Upper lobe of right lung (tissue), 1 donor: ENCODE measurements around the gene ADAM10. TPM values are rescaled to one million over a fixed set of nuclear protein-coding genes. Genes with fewer than 3 reads are reported as not detected.
"Not testable (repeated sequence)": the region's sequence is repeated elsewhere in the genome, so short reads cannot be mapped to it uniquely, and the experiment has no call there.

Experiments used
- ATAC-seq: fragments of 200-7000 bp; cut with Tn5 transposase; one replicate; pipeline ENCODE4 v1.9.1; 2020; ENCODE audit warnings: mild to moderate bottlenecking, moderate library complexity
- DNase-seq: peaks from one replicate; pipeline ENCODE4 v3.0.0-alpha.2; 2020
- H3K27ac ChIP-seq: fragments of 200-600 bp; one replicate; pipeline ENCODE4 v1.8.0; 2022
- H3K27me3 ChIP-seq: fragments of 200-600 bp; one replicate; pipeline ENCODE4 v1.8.0; 2022; ENCODE audit warnings: mild to moderate bottlenecking
- H3K36me3 ChIP-seq: fragments of 200-600 bp; one replicate; pipeline ENCODE4 v1.8.0; 2022
- H3K4me1 ChIP-seq: fragments of 200-600 bp; one replicate; pipeline ENCODE4 v1.8.0; 2022
- H3K4me3 ChIP-seq: fragments of 200-600 bp; one replicate; pipeline ENCODE4 v1.8.0; 2022; ENCODE audit warnings: mild to moderate bottlenecking
- H3K9me3 ChIP-seq: fragments of 200-600 bp; one replicate; pipeline ENCODE4 v1.8.0; 2022
- intact Hi-C: fragments of 100-400 bp; cut with DNase I; formaldehyde crosslinking; loops from one replicate; pipeline ENCODE4 v1.11.0; 2022
- total RNA-seq: library from RNA; stranded (reverse); fragmentation: NEBNext Ultra II Directional; extraction: Animal tissue kit (Norgen Biotek cat#: 25700); gene quantifications from one replicate; pipeline ENCODE4 v1.2.1, GENCODE V29; 2021
- TF ChIP-seq, protein P1 (sequence below): fragments of 200-600 bp; IDR thresholded peaks from one replicate; pipeline ENCODE4 v1.8.0; 2022; ENCODE audit warnings: antibody characterized with exemption
- donor health status: DM: no; HTN: yes; CAD: no; lungs with severe emphysema.

Gene ADAM10
- total RNA-seq, 1 donor from 2014 or later: 139 TPM

GRCh38 chr15:58770857-58771620 lies 21.5 kb upstream of the ADAM10 start, which contains the start of gene MINDY2:
Gene MINDY2, plus strand, starts transcription at chr15:58771302. Its CDS starts 94 bp downstream, at chr15:58771396.
- Histone ChIP-seq H3K27ac (peak within 1 kb of the TSS; percentile 96), H3K4me1 (peaks cover 37% of the 10 kb centered on the region), H3K4me3 (peak within 1 kb of the TSS; percentile 85), H3K27me3 (no peaks in the 10 kb centered on the region), H3K36me3 (no peaks in the 10 kb centered on the region), H3K9me3 (no peaks in the 10 kb centered on the region)
- peak; percentile 98 for ATAC-seq
- peak; percentile 100 for DNase-seq
- TF ChIP-seq, protein P1, sequence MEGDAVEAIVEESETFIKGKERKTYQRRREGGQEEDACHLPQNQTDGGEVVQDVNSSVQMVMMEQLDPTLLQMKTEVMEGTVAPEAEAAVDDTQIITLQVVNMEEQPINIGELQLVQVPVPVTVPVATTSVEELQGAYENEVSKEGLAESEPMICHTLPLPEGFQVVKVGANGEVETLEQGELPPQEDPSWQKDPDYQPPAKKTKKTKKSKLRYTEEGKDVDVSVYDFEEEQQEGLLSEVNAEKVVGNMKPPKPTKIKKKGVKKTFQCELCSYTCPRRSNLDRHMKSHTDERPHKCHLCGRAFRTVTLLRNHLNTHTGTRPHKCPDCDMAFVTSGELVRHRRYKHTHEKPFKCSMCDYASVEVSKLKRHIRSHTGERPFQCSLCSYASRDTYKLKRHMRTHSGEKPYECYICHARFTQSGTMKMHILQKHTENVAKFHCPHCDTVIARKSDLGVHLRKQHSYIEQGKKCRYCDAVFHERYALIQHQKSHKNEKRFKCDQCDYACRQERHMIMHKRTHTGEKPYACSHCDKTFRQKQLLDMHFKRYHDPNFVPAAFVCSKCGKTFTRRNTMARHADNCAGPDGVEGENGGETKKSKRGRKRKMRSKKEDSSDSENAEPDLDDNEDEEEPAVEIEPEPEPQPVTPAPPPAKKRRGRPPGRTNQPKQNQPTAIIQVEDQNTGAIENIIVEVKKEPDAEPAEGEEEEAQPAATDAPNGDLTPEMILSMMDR: peak; percentile 46
- intact Hi-C loops: no loop called here

GRCh38 chr15:58770519-58770856 lies 21.0 kb upstream of the ADAM10 start:
- H3K4me1 ChIP-seq: peaks cover 37% of the 10 kb centered on the region
- no peaks in the 10 kb centered on the region for H3K27me3 ChIP-seq
- H3K36me3 ChIP-seq: no peaks in the 10 kb centered on the region
- peak overlapping the region; percentile 85 for H3K4me3 ChIP-seq
- TF ChIP-seq, protein P1: no peak
- ATAC-seq: peak; percentile 6
- H3K9me3 ChIP-seq: no peaks in the 10 kb centered on the region
- peak overlapping the region; percentile 96 for H3K27ac ChIP-seq
- DNase-seq: no peak
- intact Hi-C loops: no loop called here

DNA sequence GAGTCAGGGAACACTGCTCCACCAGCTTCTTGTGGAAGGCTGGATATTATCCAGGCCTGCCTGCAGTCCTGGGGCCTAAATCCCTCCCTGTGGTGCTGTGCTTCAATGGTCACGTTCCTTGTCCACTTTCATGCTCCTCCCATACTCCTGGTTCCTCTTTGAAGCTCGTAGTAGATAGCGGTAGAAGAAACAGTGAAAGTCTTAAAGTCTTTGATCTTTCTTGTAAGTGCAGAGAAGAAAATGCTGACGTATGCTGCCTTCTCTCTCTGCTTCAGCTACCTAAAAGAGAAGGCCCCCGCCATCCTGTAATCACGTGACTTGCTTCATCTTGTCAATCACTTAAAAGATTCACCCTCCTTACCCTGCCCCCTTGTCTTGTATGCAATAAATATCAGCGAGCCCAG lies 19.1 kb upstream of the ADAM10 start:
- H3K27ac ChIP-seq, intact Hi-C loops, ATAC-seq, H3K4me3 ChIP-seq, H3K27me3 ChIP-seq, DNase-seq, H3K36me3 ChIP-seq, H3K9me3 ChIP-seq: not testable (repeated sequence)
- H3K4me1 ChIP-seq: peaks cover 20% of the 10 kb centered on the region

DNA sequence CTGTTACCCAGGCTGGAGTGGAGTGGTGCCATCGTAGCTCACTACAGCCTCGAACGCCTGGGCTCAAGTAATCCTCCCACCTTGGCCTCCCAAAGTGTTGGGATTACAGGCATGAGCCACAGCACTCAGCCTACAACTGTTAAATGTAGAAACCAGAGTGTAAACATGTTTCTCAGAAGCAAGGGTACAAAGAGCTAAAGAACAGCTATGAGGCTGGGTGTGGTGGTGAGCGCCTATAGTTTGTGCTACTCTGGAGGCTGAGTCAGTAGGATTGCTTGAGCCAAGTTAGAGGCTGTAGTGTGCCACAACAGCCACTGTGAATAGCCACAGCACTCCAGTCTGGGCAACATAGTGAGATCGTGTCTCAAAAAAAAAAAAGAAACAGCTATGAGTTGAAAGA lies 16.8 kb upstream of the ADAM10 start:
- ATAC-seq (no peak), DNase-seq (no peak)
- no peak overlapping the region for H3K4me3 ChIP-seq
- peaks cover 5% of the 10 kb centered on the region for H3K4me1 ChIP-seq
- no peaks in the 10 kb centered on the region for H3K36me3 ChIP-seq
- H3K9me3 ChIP-seq: no peaks in the 10 kb centered on the region
- no peaks in the 10 kb centered on the region for H3K27me3 ChIP-seq
- TF ChIP-seq, protein P1: no peak
- no peak overlapping the region for H3K27ac ChIP-seq
- intact Hi-C loops: no loop called here

- TF ChIP-seq, protein P1: no peak
- intact Hi-C loops: no loop called here
- ATAC-seq: no peak
These were observed 15.0 kb upstream of the ADAM10 start for GRCh38 chr15:58764468-58764867.

DNA sequence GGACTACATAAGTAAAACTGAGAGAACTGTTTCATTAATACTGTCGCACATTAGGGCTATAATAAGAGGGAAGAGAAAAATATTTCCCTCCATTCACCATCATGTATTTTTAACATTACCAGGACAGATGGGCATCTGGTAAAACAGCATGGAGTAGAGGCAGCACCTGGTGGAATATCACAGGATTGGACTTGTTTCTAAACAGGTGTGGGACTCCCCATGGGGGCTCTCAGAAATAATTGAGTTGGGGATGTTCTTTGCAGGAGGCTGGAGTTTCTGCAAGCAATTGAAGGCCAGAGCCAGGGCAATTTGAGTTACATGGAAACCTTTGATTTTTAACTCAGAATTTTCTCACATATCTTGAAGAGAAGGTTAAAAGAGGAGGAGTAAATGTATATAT lies 13.2 kb upstream of the ADAM10 start:
- TF ChIP-seq, protein P1: no peak
- H3K4me1 ChIP-seq: no peaks in the 10 kb centered on the region
- H3K27ac ChIP-seq: no peak overlapping the region
- no peaks in the 10 kb centered on the region for H3K36me3 ChIP-seq
- no peaks in the 10 kb centered on the region for H3K9me3 ChIP-seq
- DNase-seq: no peak
- H3K4me3 ChIP-seq: no peak overlapping the region
- ATAC-seq: no peak
- intact Hi-C loops: no loop called here
- no peaks in the 10 kb centered on the region for H3K27me3 ChIP-seq

More at GRCh38 chr15:58764468-58764867, 15.0 kb upstream of the ADAM10 start:
- no peak overlapping the region for H3K4me3 ChIP-seq
- H3K27me3 ChIP-seq: no peaks in the 10 kb centered on the region
- H3K27ac ChIP-seq: no peak overlapping the region
- no peaks in the 10 kb centered on the region for H3K36me3 ChIP-seq
- DNase-seq: no peak
- no peaks in the 10 kb centered on the region for H3K9me3 ChIP-seq
- no peaks in the 10 kb centered on the region for H3K4me1 ChIP-seq
